OCI-LY7 (cell line): ENCODE results near the gene SLCO2A1. TPM values are rescaled to one million over a fixed set of nuclear protein-coding genes. Genes with fewer than 3 reads are reported as not detected.

ENCODE experiments used
- BruUV-seq: library from RNA; stranded (reverse); fragments of 400-500 nt; replicated peaks from 2 replicates; lab custom pipeline; 2021; lab: Mats Ljungman, UMichigan
- CTCF ChIA-PET: fragments of 300-600 bp; sonication (Branson Sonifier 250); formaldehyde crosslinking; loops from one replicate; lab custom pipeline; 2022; ENCODE audit warnings: antibody characterized with exemption; ENCODE audit not compliant: unreplicated experiment; lab: Charles Lee
- POLR2A ChIA-PET: fragments of 300-600 bp; sonication (Branson Sonifier 250); formaldehyde crosslinking; loops from one replicate; lab custom pipeline; 2022; ENCODE audit warnings: antibody characterized with exemption; lab: Charles Lee
- DNase-seq: peaks from one replicate; pipeline ENCODE4 v3.0.0-alpha.2; 2015; ENCODE audit warnings: low spot score
- H2AFZ ChIP-seq: fragments of 200-600 bp; sonication (generic), shearing (Covaris generic); 2 replicates; pipeline ENCODE4 v1.6.1; 2014; ENCODE audit warnings: mild to moderate bottlenecking, antibody characterized with exemption, low read length, moderate library complexity
- H3K27ac ChIP-seq: fragments of 200-600 bp; sonication (generic); 2 replicates; pipeline ENCODE4 v1.5.1; 2014; ENCODE audit warnings: mixed run types, low read depth, mild to moderate bottlenecking, moderate library complexity, low read length, inconsistent platforms; ENCODE audit not compliant: poor library complexity, severe bottlenecking
- H3K36me3 ChIP-seq: fragments of 200-600 bp; sonication (generic); 2 replicates; pipeline ENCODE4 v1.6.1; 2014; ENCODE audit warnings: mild to moderate bottlenecking, antibody characterized with exemption, low read length, moderate library complexity, mixed read lengths; ENCODE audit not compliant: insufficient read depth
- H3K4me1 ChIP-seq: fragments of 200-600 bp; sonication (generic); 2 replicates; pipeline ENCODE4 v1.5.1; 2014; ENCODE audit warnings: mild to moderate bottlenecking, low read length; ENCODE audit not compliant: insufficient read depth, poor library complexity, severe bottlenecking
- H3K4me2 ChIP-seq: fragments of 200-600 bp; sonication (generic); 2 replicates; pipeline ENCODE4 v1.6.1; 2014; ENCODE audit warnings: mild to moderate bottlenecking, low read length
- H3K4me3 ChIP-seq: fragments of 200-600 bp; sonication (generic); 2 replicates; pipeline ENCODE4 v1.5.1; 2014; ENCODE audit warnings: mild to moderate bottlenecking, low read depth, low read length; ENCODE audit not compliant: poor library complexity, severe bottlenecking
- H3K79me2 ChIP-seq: fragments of 200-600 bp; sonication (generic); 2 replicates; pipeline ENCODE4 v1.6.1; 2016; ENCODE audit warnings: low read depth, mild to moderate bottlenecking, low read length, moderate library complexity, mixed read lengths; ENCODE audit not compliant: insufficient read depth
- H3K9me2 ChIP-seq: fragments of 200-600 bp; sonication (generic); 2 replicates; pipeline ENCODE4 v1.6.1; 2016; ENCODE audit warnings: mild to moderate bottlenecking, low read length, mixed read lengths; ENCODE audit not compliant: insufficient read depth
- H3K9me3 ChIP-seq: fragments of 200-600 bp; sonication (generic); 2 replicates; pipeline ENCODE4 v1.6.1; 2014; ENCODE audit warnings: mild to moderate bottlenecking, mixed run types, low read length, mixed read lengths
- H4K20me1 ChIP-seq: fragments of 200-600 bp; sonication (generic); 2 replicates; pipeline ENCODE4 v1.6.1; 2014; ENCODE audit warnings: mild to moderate bottlenecking, antibody characterized with exemption, low read length, moderate library complexity, mixed read lengths; ENCODE audit not compliant: insufficient read depth
- CTCF ChIP-seq: fragments of 200-600 bp; sonication (generic); conservative IDR thresholded peaks from 2 replicates; pipeline ENCODE4 v1.5.1; 2014; ENCODE audit warnings: mild to moderate bottlenecking, antibody characterized with exemption, low read length, moderate library complexity, mixed read lengths
- EZH2phosphoT487 ChIP-seq: fragments of 200-600 bp; sonication (generic); IDR thresholded peaks from 2 replicates; pipeline ENCODE4 v1.6.1; 2018; ENCODE audit warnings: low read depth, borderline replicate concordance, mild to moderate bottlenecking, mixed run types, antibody characterized with exemption, low read length, moderate library complexity, mixed read lengths
- intact Hi-C: fragments of 100-400 bp; cut with micrococcal nuclease; formaldehyde crosslinking; loops from one replicate; pipeline ENCODE4 v1.10.0; 2022; ENCODE audit not compliant: unreplicated experiment
- total RNA-seq, 2 experiments: library from RNA; depleted of rRNA in 1 of 2; stranded (reverse); fragments of >200 nt in 1 of 2; shearing (Covaris generic) in 1 of 2; gene quantifications; 2 replicates each; pipeline ENCODE4 v1.2.3, GENCODE V29; 2014 to 2022

SLCO2A1 gene
- total RNA-seq, 2 experiments from 2014 or later, result not detected

DNA sequence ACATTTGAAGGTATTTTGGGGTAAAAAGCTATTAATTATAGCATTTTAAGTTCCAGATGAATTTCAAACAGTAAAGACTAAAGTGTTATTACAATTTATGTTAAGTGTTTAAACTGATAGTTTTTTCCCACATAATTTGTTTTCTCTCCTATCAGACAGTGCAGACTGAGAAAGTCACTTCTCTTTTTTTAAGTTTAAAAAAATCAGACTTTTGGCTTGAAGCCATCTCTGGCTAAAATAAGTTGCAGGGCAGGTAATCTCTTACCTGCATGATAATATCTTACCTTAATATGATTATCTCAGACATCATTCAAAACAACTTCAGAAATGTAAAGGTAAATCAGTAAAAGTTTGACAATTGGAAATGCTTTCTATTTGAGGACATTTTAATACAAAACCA lies 112.6 kb downstream of the SLCO2A1 start:
- H3K79me2 ChIP-seq, result no peaks in the 10 kb centered on the region
- ChIA-PET POLR2A (interaction anchor here (0.6 kb wide), 1 partner anchor 1782 kb away, joined by 3 read pairs; no protein-coding TSS in a partner anchor), CTCF (no interaction called here)
- H3K9me3 ChIP-seq, result 0 out of 2 replicates have a peak, but pooled peaks cover 5% of the 10 kb centered on the region
- intact Hi-C loops, result no loop called here
- no TSS peak for BruUV-seq
- H3K27ac ChIP-seq, result no peak overlapping the region
- no peak for TF ChIP-seq CTCF
- TF ChIP-seq EZH2phosphoT487, result no peak
- no peak for DNase-seq
- no peaks in the 10 kb centered on the region for H4K20me1 ChIP-seq
- no peaks in the 10 kb centered on the region for H3K36me3 ChIP-seq
- H3K4me1 ChIP-seq, result no peaks in the 10 kb centered on the region
- H2AFZ ChIP-seq, result no peak overlapping the region
- no peak overlapping the region for H3K4me2 ChIP-seq
- no peak overlapping the region for H3K4me3 ChIP-seq
- H3K9me2 ChIP-seq, result no peaks in the 10 kb centered on the region

- Histone ChIP-seq H3K9me3 (0 out of 2 replicates have a peak, but pooled peaks cover 5% of the 10 kb centered on the region), H3K79me2 (no peaks in the 10 kb centered on the region), H3K4me2 (no peak overlapping the region), H3K4me1 (no peaks in the 10 kb centered on the region), H3K4me3 (no peak overlapping the region), H2AFZ (no peak overlapping the region), H4K20me1 (no peaks in the 10 kb centered on the region), H3K9me2 (no peaks in the 10 kb centered on the region), H3K36me3 (no peaks in the 10 kb centered on the region), H3K27ac (no peak overlapping the region)
- DNase-seq, result no peak
- POLR2A ChIA-PET, result no interaction called here
- intact Hi-C loops, result no loop called here
- TF ChIP-seq CTCF (no peak), EZH2phosphoT487 (no peak)
- CTCF ChIA-PET, result no interaction called here
- BruUV-seq, result no TSS peak
These were observed 113.8 kb downstream of the SLCO2A1 start for GRCh38 chr3:133915685-133916658.
